NCI-H146 treated with DMSO at 0.1 percent for 48 hours (cell line): ENCODE data around the gene ZNF384.

Experiments
- DNase-seq: peaks from one replicate; lab custom pipeline; 2025; ENCODE audit not compliant: unreplicated experiment; lab: John Stamatoyannopoulos, UW

The ZNF384 gene

GRCh38 chr12:6699259-6699988 is 10.2 kb upstream of the ZNF384 start:
- DNase-seq, result no peak

GRCh38 chr12:6698352-6699046 is 9.3 kb upstream of the ZNF384 start:
- DNase-seq, result no peak

- DNase-seq, result no peak
Observed at GRCh38 chr12:6697584-6698351, 8.6 kb upstream of the ZNF384 start.

- DNase-seq, result no peak
Observed at GRCh38 chr12:6696690-6697583, 7.8 kb upstream of the ZNF384 start.

GRCh38 chr12:6695313-6696045 is 6.3 kb upstream of the ZNF384 start:
- no peak for DNase-seq

GRCh38 chr12:6694701-6695100 is 5.5 kb upstream of the ZNF384 start:
- no peak for DNase-seq

GRCh38 chr12:6693832-6694355 is 4.7 kb upstream of the ZNF384 start:
- DNase-seq, result no peak

DNA sequence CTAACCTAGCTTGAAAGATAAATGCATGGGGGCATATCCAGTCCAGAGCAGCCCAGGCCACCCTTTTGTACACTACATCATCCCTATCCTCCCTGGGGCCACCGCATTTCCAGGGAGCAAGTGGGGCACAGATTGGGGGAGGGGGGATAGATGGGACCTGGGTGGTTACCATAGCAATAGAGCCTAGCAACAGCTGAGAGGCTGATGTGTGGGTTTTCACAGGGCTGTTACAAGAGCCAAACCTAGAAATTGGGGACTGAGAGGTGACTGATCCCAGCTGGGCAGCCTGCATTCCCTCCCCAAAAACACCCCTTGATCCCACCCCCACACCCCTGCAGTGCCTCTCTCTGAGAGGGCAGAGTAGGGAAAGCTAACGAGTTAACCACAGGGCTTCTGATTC is 3.7 kb upstream of the ZNF384 start:
- no peak for DNase-seq

DNA sequence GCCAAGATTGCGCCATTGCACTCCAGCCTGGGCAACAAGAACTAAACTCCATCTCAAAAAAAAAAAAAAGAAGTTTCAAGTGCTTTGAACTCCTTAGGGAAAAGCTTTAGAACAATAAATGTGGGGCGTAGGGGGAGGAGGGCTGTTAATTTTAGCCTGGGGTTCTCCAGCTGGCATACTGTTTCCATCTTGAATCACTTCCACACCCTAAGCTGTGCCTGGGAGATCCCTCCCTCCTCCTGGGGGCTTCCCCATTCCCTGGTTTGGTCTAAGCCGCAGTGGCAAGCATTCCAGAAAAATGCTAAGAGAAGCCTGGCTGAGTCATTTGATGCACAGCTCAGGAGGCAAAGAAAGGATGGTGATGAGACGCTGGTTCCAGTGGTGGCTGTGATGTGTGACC is 2.3 kb upstream of the ZNF384 start:
- DNase-seq, result no peak

DNA sequence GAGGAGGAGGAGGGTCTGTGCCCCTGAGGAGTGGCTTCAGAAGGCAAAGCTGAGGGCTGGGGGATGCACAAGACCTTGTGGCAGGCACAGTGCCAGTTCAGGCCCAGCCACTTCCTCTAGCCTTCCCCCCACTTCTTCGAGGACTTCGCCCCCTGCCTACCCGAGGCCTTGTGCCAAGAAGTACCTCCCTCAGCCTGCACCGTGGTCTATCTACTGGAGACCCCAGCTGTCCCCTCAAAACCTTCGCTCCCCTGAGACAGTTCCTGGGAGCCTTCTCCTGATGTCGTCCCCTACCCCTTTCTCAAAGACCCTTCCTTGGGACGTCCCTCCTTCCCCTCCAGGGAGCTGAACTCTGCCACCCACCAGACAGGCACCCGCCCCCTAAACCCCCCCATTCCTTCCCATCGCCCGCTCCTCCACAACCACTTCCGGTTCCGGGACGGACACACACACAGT is 604 bp downstream of the ZNF384 start:
- DNase-seq, result no peak

DNA sequence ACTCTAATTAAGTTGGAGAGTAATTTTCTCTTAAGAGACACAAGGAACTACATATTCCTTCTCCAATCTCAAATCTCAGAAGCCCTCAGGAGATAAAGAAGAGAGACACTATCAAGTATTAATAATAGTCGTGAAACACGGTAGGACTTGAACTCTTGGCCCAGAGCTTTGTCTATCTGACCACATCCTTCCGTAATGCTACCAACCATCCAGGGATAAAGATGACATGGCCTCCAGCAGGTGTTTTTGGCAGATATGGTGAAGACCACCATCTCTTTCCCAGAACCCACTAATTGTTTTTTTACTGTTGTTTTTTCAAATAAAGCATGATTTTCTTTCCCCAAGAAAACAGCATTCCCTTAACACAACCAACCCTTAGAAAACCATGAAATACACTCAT is 3.4 kb downstream of the ZNF384 start:
- DNase-seq, result no peak

DNA sequence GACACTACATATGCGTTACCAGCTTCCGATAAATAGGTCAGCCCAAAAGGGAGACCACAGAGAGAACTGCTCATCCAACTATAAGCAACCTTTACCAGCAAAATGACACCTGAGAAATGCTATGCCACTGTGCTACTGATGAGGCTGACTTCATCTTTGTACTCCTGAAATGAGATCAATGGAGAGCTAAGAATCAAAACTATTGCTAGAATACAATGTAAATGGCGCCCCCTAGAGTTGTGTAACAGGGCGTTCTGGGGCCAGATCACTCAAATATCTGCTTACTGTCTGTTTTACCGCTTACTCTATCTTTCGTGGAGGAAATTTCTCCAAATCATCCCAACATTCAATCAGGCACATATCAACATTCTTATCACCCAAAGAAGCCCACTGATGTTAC is 4.6 kb downstream of the ZNF384 start:
- peak; percentile 65 for DNase-seq

- no peak for DNase-seq
Observed at GRCh38 chr12:6676962-6677361, 12.2 kb downstream of the ZNF384 start.

GRCh38 chr12:6672143-6672542 is 17.0 kb downstream of the ZNF384 start:
- no peak for DNase-seq

DNA sequence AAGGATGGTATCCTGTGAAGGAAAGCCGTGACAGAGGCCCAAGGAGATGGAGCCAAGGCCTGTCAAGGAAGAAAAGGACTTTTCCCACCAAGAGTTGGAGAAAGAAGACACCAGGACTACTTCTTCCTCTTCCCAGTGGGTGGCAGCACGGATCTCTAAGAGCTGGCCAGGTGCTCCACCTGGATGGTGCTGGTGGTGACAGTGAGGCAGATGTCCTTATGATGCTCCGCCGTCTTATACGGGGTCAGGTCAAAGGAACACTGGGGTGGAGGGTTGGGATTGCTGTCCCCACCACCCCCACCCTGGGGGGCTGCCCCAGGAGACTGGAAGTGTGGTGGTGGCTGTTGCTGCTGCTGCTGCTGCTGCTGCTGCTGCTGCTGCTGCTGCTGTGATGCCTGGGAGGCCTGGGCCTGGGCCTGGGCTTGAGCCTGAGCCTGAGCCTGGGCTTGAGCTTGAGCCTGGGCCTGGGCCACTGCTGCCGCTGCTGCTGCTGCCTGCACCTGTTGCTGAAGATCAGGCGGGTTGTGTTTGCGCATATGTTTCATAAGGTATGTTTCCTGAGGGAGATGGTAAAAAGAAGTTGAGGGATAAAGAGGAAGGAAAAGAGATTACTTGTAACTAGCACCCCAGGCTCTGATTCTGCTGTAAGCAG is 21.5 kb downstream of the ZNF384 start:
- DNase-seq, result no peak

GRCh38 chr12:6666211-6666610 is 23.0 kb downstream of the ZNF384 start:
- no peak for DNase-seq

- no peak for DNase-seq
Observed at GRCh38 chr12:6664902-6665301, 24.3 kb downstream of the ZNF384 start.

- peak; percentile 100 for DNase-seq
Observed at GRCh38 chr12:6662906-6663742, 26.1 kb downstream of the ZNF384 start, which contains the start of gene ING4. Gene ING4 (minus strand): TSS chr12:6663119. CDS start chr12:6663101, 18 bp downstream.

GRCh38 chr12:6662602-6662905 is 26.6 kb downstream of the ZNF384 start:
- no peak for DNase-seq
